Natural killer cell treated with Interleukin-12 subunit alpha and Interleukin-12 subunit beta and Interleukin-15 and Interleukin-18, amount 100 ng/mL, for 72 hours (primary cell): ENCODE measurements around the gene SNURF. TPM values are rescaled to one million over a fixed set of nuclear protein-coding genes. Genes with fewer than 3 reads are reported as not detected.

ENCODE experiments used
- ATAC-seq, 2 donors: fragments of 150-1000 bp; cut with Tn5 transposase in 1 of 2; sonication (Bioruptor Pico), chemical (Tn5 transposase) in 1 of 2; 2 replicates each; pipeline ENCODE4 v1.10.0; 2021
- DNase-seq: peaks from one replicate; pipeline ENCODE4 v3.0.0; 2022; ENCODE audit warnings: low spot score
- H3K27ac Mint-ChIP-seq, 2 donors: 1 replicate in 1 of 2; 2 replicates in 1 of 2; pipeline ENCODE4 v1.8.0; 2022; ENCODE audit warnings: mixed read lengths in 2 of 2, mild to moderate bottlenecking in 1 of 2, moderate library complexity in 1 of 2
- H3K27me3 Mint-ChIP-seq, 2 donors: 1 replicate in 1 of 2; 2 replicates in 1 of 2; pipeline ENCODE4 v1.8.0; 2022; ENCODE audit warnings: mixed read lengths in 2 of 2
- H3K36me3 Mint-ChIP-seq: one replicate; pipeline ENCODE4 v1.8.0; 2022; ENCODE audit warnings: mixed read lengths
- H3K4me1 Mint-ChIP-seq, 2 donors: 1 replicate in 1 of 2; 2 replicates in 1 of 2; pipeline ENCODE4 v1.8.0; 2022; ENCODE audit warnings: low read depth in 2 of 2, mixed read lengths in 2 of 2, mild to moderate bottlenecking in 1 of 2
- H3K4me3 Mint-ChIP-seq: one replicate; pipeline ENCODE4 v1.8.0; 2022; ENCODE audit warnings: mixed read lengths
- H3K9me3 Mint-ChIP-seq: 2 replicates; pipeline ENCODE4 v1.8.0; 2022; ENCODE audit warnings: mixed read lengths
- total RNA-seq, 2 donors: library from RNA; stranded (reverse); gene quantifications; one replicate each; pipeline ENCODE4 v1.2.3, GENCODE V29; 2022

SNURF gene
- total RNA-seq, 2 donors from 2014 or later, result 7.8 to 10.9 TPM

DNA sequence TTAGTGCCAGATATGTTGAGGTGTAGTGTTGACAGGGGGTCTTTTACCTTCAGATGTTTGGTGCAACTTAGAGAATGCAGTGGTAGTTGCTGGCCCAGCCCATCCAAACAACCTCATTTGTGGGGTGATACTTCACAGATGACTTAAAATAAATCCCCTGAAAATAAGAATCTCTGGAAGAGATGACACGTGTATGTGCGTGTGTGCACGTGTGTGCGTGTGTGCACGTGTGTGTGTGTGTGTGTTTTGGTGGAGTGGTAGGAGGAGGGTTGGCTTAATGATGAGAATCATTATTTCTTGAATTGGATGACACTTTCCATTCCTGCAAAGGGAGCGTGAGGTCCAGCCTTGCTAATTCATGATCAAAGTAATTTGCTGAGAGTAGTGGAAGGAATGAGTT, 31.9 kb downstream of the SNURF start:
- DNase-seq, result no peak
- Mint-ChIP-seq H3K4me3 (no peak overlapping the region), H3K4me1 (peaks cover 0 to 13% of the 10 kb centered on the region in 2 donors), H3K27me3 (no peaks in the 10 kb centered on the region), H3K9me3 (peaks cover 19% of the 10 kb centered on the region), H3K27ac (peak overlapping the region in 1 of 2 donors; percentile 19), H3K36me3 (peaks cover 33% of the 10 kb centered on the region)
- no peak for ATAC-seq

Other genes with a start within 250 kb of the SNURF start
- 10 to 100 TPM; 29.9 to 40.5 TPM for gene SNRPN, start within 50 bp of the SNURF start, total RNA-seq